ENCODE data around the gene PCNT. TPM values are rescaled to one million over a fixed set of nuclear protein-coding genes. Genes with fewer than 3 reads are reported as not detected.

PCNT gene
- total and polyA plus RNA-seq, 10 of the 15 experiments (the other 5 are each of a cell fraction or from before 2014, with no cell fraction given) = 2.9 to 39.6 (median 20.5) TPM

DNA sequence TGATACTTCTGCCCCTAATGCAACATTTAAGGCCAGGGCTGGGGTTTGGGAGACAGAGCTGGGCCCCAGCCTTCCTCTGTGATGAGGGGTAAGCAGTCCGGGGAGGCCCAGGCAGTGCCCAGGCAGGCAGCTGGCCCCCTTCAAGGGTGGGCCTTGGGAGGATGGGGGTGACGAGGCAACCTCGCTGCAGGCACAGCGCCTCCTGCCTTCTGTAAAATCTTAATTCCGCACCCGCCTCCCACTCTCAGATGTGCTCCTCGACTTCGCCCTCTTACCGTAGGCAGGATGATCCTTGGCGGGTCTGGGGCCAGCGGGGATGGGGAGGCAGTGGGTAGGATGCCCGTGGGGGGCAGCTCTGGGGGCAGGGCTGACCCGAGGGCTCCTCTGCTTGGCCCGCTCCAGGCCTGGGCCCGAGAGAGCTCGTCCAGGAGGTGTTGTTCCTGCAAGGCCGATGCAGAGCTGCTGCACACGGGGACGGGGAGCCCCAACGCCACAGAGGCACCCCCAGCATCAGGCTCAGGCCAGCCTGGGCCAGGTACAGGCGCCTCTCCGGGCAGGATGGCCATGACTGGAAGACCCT is 9.4 kb upstream of the PCNT start:
- Histone ChIP-seq H3K4me3 (no peak overlapping the region), H4K20me1 (ENCODE audit: control insufficient read depth, insufficient read depth) (no peaks in the 10 kb centered on the region), H2AFZ (ENCODE audit: control insufficient read depth, low read depth, low read length) (no peak overlapping the region), H3K9me3 (replicated peaks; ENCODE audit: control insufficient read depth, insufficient read depth, low read length) (no peaks in the 10 kb centered on the region), H3K4me1 (ENCODE audit: control insufficient read depth, insufficient read depth, low read length) (no peaks in the 10 kb centered on the region), H3K27me3 (replicated peaks in 1 of 2; ENCODE audit: control insufficient read depth in 2 of 2, insufficient read depth in 2 of 2, low read length in 1 of 2) (no peaks in the 10 kb centered on the region), H3K79me2 (ENCODE audit: control insufficient read depth, insufficient read depth, low read length) (peaks cover 3% of the 10 kb centered on the region), H3K9ac (ENCODE audit: control insufficient read depth, insufficient read depth, low read length) (no peak overlapping the region), H3K27ac (ENCODE audit: control insufficient read depth, insufficient read depth) (no peak overlapping the region), H3K36me3 (ENCODE audit: control insufficient read depth in 2 of 2, insufficient read depth in 2 of 2, low read length in 1 of 2) (peaks cover 0 to 3% of the 10 kb centered on the region in 2 experiments; a peak in 2 of 4 replicates), H3K4me2 (ENCODE audit: control insufficient read depth, insufficient read depth) (no peak overlapping the region)
- ChIA-PET POLR2A (no interaction called here), CTCF (no interaction called here), SMC1A (ENCODE audit: uncharacterized antibody, unreplicated experiment) (no interaction called here), RAD21 (ENCODE audit: unreplicated experiment) (no interaction called here)
- DNase-seq (ENCODE audit: low read depth, low spot score) (no peak), FAIRE-seq (no peak), ATAC-seq (no peak)
- no TSS peak for BruUV-seq (replicated peaks)
- in situ Hi-C loops (cut with MboI) (no loop called here), intact Hi-C loops (cut with micrococcal nuclease; ENCODE audit: unreplicated experiment) (no loop called here)
- no peak for TF ChIP-seq ZNF274 (IDR thresholded peaks at IDR 0.05; ENCODE audit: insufficient read depth, insufficient read length)
- TF ChIP-seq PBX3 (IDR thresholded peaks at IDR 0.05; ENCODE audit: insufficient replicate concordance, low read depth, low read length) = no peak
- no peak for TF ChIP-seq MXI1 (IDR thresholded peaks at IDR 0.05; ENCODE audit: low read depth, low read length)
- no peak for TF ChIP-seq NKRF (conservative IDR thresholded peaks at IDR 0.05)
- TF ChIP-seq RCOR1 (conservative IDR thresholded peaks at IDR 0.05; ENCODE audit: low read depth, low read length) = no peak
- no peak for TF ChIP-seq ASH2L (IDR thresholded peaks at IDR 0.05; ENCODE audit: borderline replicate concordance, low read depth)
- no peak for TF ChIP-seq ZZZ3 (IDR thresholded peaks at IDR 0.05; ENCODE audit: control insufficient read depth, insufficient read length, low read depth)
- TF ChIP-seq ZSCAN29 (IDR thresholded peaks at IDR 0.05) = no peak
- WGBS (ENCODE audit: insufficient coverage, insufficient replicate concordance, low lambda C conversion rate, missing lambda C conversion rate) = 92% methylated on average over 22 of the region's 22 CpGs
